Fibroblast of lung (primary cell): ENCODE data around the gene PHC2.

ENCODE experiments used
- EZH2 ChIP-seq: IDR thresholded peaks from 2 replicates; pipeline ENCODE4 v1.5.1; 2012; ENCODE audit warnings: low read length, control low read depth, mild to moderate bottlenecking; ENCODE audit errors: missing control alignments
- TF ChIP-seq, protein P1 (sequence below), 2 donors: IDR thresholded peaks in 1 of 2; conservative IDR thresholded peaks in 1 of 2; 1 replicate in 1 of 2; 2 replicates in 1 of 2; pipeline ENCODE4 v1.5.1; 2011 to 2012; ENCODE audit warnings: low read length in 2 of 2, control low read depth in 1 of 2, inconsistent platforms in 1 of 2, low read depth in 1 of 2, mild to moderate bottlenecking in 1 of 2

GRCh38 chr1:33296082-33296458 is 134.8 kb downstream of the PHC2 start:
- TF ChIP-seq, protein P1, sequence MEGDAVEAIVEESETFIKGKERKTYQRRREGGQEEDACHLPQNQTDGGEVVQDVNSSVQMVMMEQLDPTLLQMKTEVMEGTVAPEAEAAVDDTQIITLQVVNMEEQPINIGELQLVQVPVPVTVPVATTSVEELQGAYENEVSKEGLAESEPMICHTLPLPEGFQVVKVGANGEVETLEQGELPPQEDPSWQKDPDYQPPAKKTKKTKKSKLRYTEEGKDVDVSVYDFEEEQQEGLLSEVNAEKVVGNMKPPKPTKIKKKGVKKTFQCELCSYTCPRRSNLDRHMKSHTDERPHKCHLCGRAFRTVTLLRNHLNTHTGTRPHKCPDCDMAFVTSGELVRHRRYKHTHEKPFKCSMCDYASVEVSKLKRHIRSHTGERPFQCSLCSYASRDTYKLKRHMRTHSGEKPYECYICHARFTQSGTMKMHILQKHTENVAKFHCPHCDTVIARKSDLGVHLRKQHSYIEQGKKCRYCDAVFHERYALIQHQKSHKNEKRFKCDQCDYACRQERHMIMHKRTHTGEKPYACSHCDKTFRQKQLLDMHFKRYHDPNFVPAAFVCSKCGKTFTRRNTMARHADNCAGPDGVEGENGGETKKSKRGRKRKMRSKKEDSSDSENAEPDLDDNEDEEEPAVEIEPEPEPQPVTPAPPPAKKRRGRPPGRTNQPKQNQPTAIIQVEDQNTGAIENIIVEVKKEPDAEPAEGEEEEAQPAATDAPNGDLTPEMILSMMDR (conservative IDR thresholded peaks at IDR 0.05 in 1 of 2, IDR thresholded peaks at IDR 0.05 in 1 of 2; ENCODE audit: low read depth in 1 of 2, low read length in 2 of 2) = no peak
- TF ChIP-seq EZH2 = no peak
